Common myeloid progenitor, CD34-positive (primary cell): ENCODE data around the gene NTN3.
A peak's percentile ranks its signal among the peaks of the same experiment; 100 is the strongest.

ENCODE experiments used
- CTCF ChIA-PET: fragments of 350-600 bp; sonication (Branson Sonifier 250); formaldehyde crosslinking; loops from one replicate; lab custom pipeline; 2021; ENCODE audit warnings: antibody characterized with exemption; lab: Charles Lee
- POLR2A ChIA-PET: fragments of 350-600 bp; sonication (Branson Sonifier 250); formaldehyde crosslinking; loops from one replicate; lab custom pipeline; 2021; ENCODE audit warnings: antibody characterized with exemption; lab: Charles Lee
- DNase-seq, 3 donors: peaks; one replicate each; pipeline versions ENCODE4 v3.0.0 to v3.0.0-alpha.2; 2013
- H3K27ac ChIP-seq, 2 experiments: 1 replicate in 1 of 2; 2 replicates in 1 of 2; pipeline ENCODE4 v1.7.0; 2013; ENCODE audit warnings: inconsistent platforms in 2 of 2, low read length in 2 of 2, mild to moderate bottlenecking in 2 of 2, low read depth in 1 of 2, moderate library complexity in 1 of 2; ENCODE audit not compliant: severe bottlenecking in 2 of 2, insufficient read depth in 1 of 2, poor library complexity in 1 of 2
- H3K27me3 ChIP-seq, 5 experiments: replicated peaks in 2 of 5; 1 replicate in 3 of 5; 2 replicates in 2 of 5; pipeline versions ENCODE4 v1.6.1 to v1.7.0; 2013; ENCODE audit warnings: low read length in 4 of 5, mild to moderate bottlenecking in 2 of 5, moderate library complexity in 2 of 5, inconsistent platforms in 1 of 5; ENCODE audit not compliant: insufficient read depth in 5 of 5, control insufficient read depth in 4 of 5
- H3K36me3 ChIP-seq, 4 experiments: 1 replicate in 2 of 4; 2 replicates in 2 of 4; pipeline versions ENCODE4 v1.6.1 to v1.7.0; 2013; ENCODE audit warnings: low read length in 3 of 4, control low read depth in 1 of 4, mild to moderate bottlenecking in 1 of 4; ENCODE audit not compliant: control insufficient read depth in 4 of 4, insufficient read depth in 4 of 4
- H3K4me1 ChIP-seq, 4 experiments: 1 replicate in 3 of 4; 2 replicates in 1 of 4; pipeline versions ENCODE4 v1.6.1 to v1.7.1; 2013; ENCODE audit warnings: low read length in 3 of 4, mild to moderate bottlenecking in 3 of 4, control low read depth in 1 of 4, inconsistent platforms in 1 of 4, moderate library complexity in 1 of 4; ENCODE audit not compliant: control insufficient read depth in 4 of 4, insufficient read depth in 4 of 4; ENCODE audit errors: control extremely low read depth in 1 of 4
- H3K4me3 ChIP-seq, 7 experiments: 1 replicate in 4 of 7; 2 replicates in 3 of 7; pipeline versions ENCODE4 v1.5.1 to v1.7.0; 2013; ENCODE audit warnings: mild to moderate bottlenecking in 7 of 7, low read length in 6 of 7, moderate library complexity in 6 of 7, inconsistent platforms in 2 of 7, low read depth in 2 of 7, control low read depth in 1 of 7; ENCODE audit not compliant: insufficient read depth in 4 of 7, control insufficient read depth in 1 of 7; ENCODE audit errors: extremely low read depth in 1 of 7
- H3K9me3 ChIP-seq, 5 experiments: 1 replicate in 4 of 5; 2 replicates in 1 of 5; pipeline versions ENCODE4 v1.6.1 to v1.7.1; 2013; ENCODE audit warnings: low read length in 4 of 5, mild to moderate bottlenecking in 2 of 5, inconsistent platforms in 1 of 5, low read depth in 1 of 5, moderate library complexity in 1 of 5; ENCODE audit not compliant: control insufficient read depth in 4 of 5, insufficient read depth in 2 of 5; ENCODE audit errors: control extremely low read depth in 1 of 5
- WGBS: methylation state at CpG from one replicate; pipeline ENCODE4 v1.1.5; 2013; ENCODE audit not compliant: insufficient coverage; 5-methylcytosine and 5-hydroxymethylcytosine counted together

The NTN3 gene

GRCh38 chr16:2487517-2487842 lies 16.4 kb downstream of the NTN3 start:
- Histone ChIP-seq H3K4me1 (peaks cover 2 to 41% (median 34%) of the 10 kb centered on the region in 4 experiments), H3K27ac (no peak overlapping the region), H3K27me3 (no peaks in the 10 kb centered on the region), H3K9me3 (no peaks in the 10 kb centered on the region), H3K4me3 (peak overlapping the region in 6 of 7 experiments; percentile 15 to 67 (median 57)), H3K36me3 (peaks cover 0 to 27% (median 0%) of the 10 kb centered on the region in 4 experiments)
- CTCF ChIA-PET = interaction anchor here (0.9 to 6.0 kb wide), 14 partner anchors 10 to 149 kb away, joined by 3 to 42 read pairs (median 4); partner anchors contain the start of genes NTN3 and TBC1D24
- POLR2A ChIA-PET = interaction anchor here (0.6 to 2.0 kb wide), 3 partner anchors 12 to 876 kb away, joined by 3 to 15 read pairs (median 3); partner anchors contain the start of gene TBC1D24
- DNase-seq = no peak
- WGBS = 15% methylated on average over 5 of the region's 8 CpGs

- CTCF ChIA-PET = interaction anchor here (0.8 to 6.0 kb wide), 12 partner anchors 9 to 150 kb away, joined by 3 to 42 read pairs (median 4); partner anchors contain the start of gene TBC1D24
- H3K36me3 ChIP-seq = peaks cover 0 to 28% (median 0%) of the 10 kb centered on the region in 4 experiments
- H3K9me3 ChIP-seq = no peaks in the 10 kb centered on the region
- POLR2A ChIA-PET = interaction anchor here (0.6 to 2.0 kb wide), 7 partner anchors 11 to 876 kb away, joined by 3 to 15 read pairs (median 6); partner anchors contain the start of gene TBC1D24
- WGBS = 6% methylated on average over 6 of the region's 15 CpGs
- peak overlapping the region in 6 of 7 experiments; percentile 15 to 67 (median 57) for H3K4me3 ChIP-seq
- H3K27ac ChIP-seq = peak overlapping the region in 1 of 2 experiments; percentile 54
- no peaks in the 10 kb centered on the region for H3K27me3 ChIP-seq
- peaks cover 2 to 41% (median 34%) of the 10 kb centered on the region in 4 experiments for H3K4me1 ChIP-seq
- DNase-seq = peak; percentile 75 to 94 (median 92)
Observed at GRCh38 chr16:2487903-2488531, 16.9 kb downstream of the NTN3 start.

GRCh38 chr16:2489581-2489980 lies 18.5 kb downstream of the NTN3 start:
- DNase-seq = no peak
- CTCF ChIA-PET = interaction anchor here (6.0 kb wide), 1 partner anchor 12 kb away, joined by 42 read pairs; no protein-coding TSS in a partner anchor
- WGBS = over 99% methylated on average over 12 of the region's 16 CpGs
- H3K4me3 ChIP-seq = no peak overlapping the region
- no peaks in the 10 kb centered on the region for H3K27me3 ChIP-seq
- H3K4me1 ChIP-seq = peaks cover 2 to 37% (median 34%) of the 10 kb centered on the region in 4 experiments
- H3K36me3 ChIP-seq = peaks cover 0 to 30% (median under 1%) of the 10 kb centered on the region in 4 experiments
- no peak overlapping the region for H3K27ac ChIP-seq
- H3K9me3 ChIP-seq = no peaks in the 10 kb centered on the region
- POLR2A ChIA-PET = no interaction called here

GRCh38 chr16:2490190-2491105 lies 19.4 kb downstream of the NTN3 start:
- no peak for DNase-seq
- Histone ChIP-seq H3K27ac (no peak overlapping the region), H3K4me1 (peaks cover 2 to 32% (median 31%) of the 10 kb centered on the region in 4 experiments), H3K36me3 (peaks cover 0 to 24% (median under 1%) of the 10 kb centered on the region in 4 experiments), H3K9me3 (no peaks in the 10 kb centered on the region), H3K27me3 (no peaks in the 10 kb centered on the region), H3K4me3 (no peak overlapping the region)
- CTCF ChIA-PET = interaction anchor here (6.0 kb wide), 1 partner anchor 11 kb away, joined by 42 read pairs; no protein-coding TSS in a partner anchor
- WGBS = 94% methylated on average over 20 of the region's 23 CpGs
- POLR2A ChIA-PET = no interaction called here

GRCh38 chr16:2492292-2492691 lies 21.2 kb downstream of the NTN3 start:
- no peak overlapping the region for H3K4me3 ChIP-seq
- peak overlapping the region in 1 of 2 experiments; percentile 14 for H3K27ac ChIP-seq
- POLR2A ChIA-PET = no interaction called here
- peaks cover 0 to 38% (median 14%) of the 10 kb centered on the region in 4 experiments for H3K36me3 ChIP-seq
- CTCF ChIA-PET = interaction anchor here (1.9 kb wide), 1 partner anchor 9 kb away, joined by 13 read pairs; no protein-coding TSS in a partner anchor
- no peak for DNase-seq
- WGBS = 97% methylated on average over 12 of the region's 13 CpGs
- no peaks in the 10 kb centered on the region for H3K9me3 ChIP-seq
- H3K27me3 ChIP-seq = no peaks in the 10 kb centered on the region
- H3K4me1 ChIP-seq = peaks cover 0 to 13% (median 13%) of the 10 kb centered on the region in 4 experiments

- no peaks in the 10 kb centered on the region for H3K9me3 ChIP-seq
- DNase-seq = no peak
- H3K4me1 ChIP-seq = peaks cover 0 to under 1% (median 0%) of the 10 kb centered on the region in 4 experiments
- POLR2A ChIA-PET = no interaction called here
- H3K4me3 ChIP-seq = no peak overlapping the region
- H3K27ac ChIP-seq = no peak overlapping the region
- H3K36me3 ChIP-seq = peaks cover 0 to 51% (median 24%) of the 10 kb centered on the region in 4 experiments
- H3K27me3 ChIP-seq = no peaks in the 10 kb centered on the region
- WGBS = 98% methylated on average over 5 of the region's 6 CpGs
- CTCF ChIA-PET = interaction anchor here (1.2 kb wide), 1 partner anchor 8 kb away, joined by 3 read pairs; no protein-coding TSS in a partner anchor
Observed at GRCh38 chr16:2493605-2494004, 22.5 kb downstream of the NTN3 start.
